Stimulated activated CD8-positive, alpha-beta memory T cell treated with anti-CD3 and anti-CD28 coated beads, Interleukin-7, amount 100 ng/mL, for 24 hours (primary cell): ENCODE results near the gene SULT1C4.
"Not testable (repeated sequence)": the region's sequence is repeated elsewhere in the genome, so short reads cannot be mapped to it uniquely, and the experiment has no call there.

ENCODE experiments used
- DNase-seq: peaks from one replicate; pipeline ENCODE4 v3.0.0-alpha.2; 2020; ENCODE audit warnings: low read depth

SULT1C4 gene

DNA sequence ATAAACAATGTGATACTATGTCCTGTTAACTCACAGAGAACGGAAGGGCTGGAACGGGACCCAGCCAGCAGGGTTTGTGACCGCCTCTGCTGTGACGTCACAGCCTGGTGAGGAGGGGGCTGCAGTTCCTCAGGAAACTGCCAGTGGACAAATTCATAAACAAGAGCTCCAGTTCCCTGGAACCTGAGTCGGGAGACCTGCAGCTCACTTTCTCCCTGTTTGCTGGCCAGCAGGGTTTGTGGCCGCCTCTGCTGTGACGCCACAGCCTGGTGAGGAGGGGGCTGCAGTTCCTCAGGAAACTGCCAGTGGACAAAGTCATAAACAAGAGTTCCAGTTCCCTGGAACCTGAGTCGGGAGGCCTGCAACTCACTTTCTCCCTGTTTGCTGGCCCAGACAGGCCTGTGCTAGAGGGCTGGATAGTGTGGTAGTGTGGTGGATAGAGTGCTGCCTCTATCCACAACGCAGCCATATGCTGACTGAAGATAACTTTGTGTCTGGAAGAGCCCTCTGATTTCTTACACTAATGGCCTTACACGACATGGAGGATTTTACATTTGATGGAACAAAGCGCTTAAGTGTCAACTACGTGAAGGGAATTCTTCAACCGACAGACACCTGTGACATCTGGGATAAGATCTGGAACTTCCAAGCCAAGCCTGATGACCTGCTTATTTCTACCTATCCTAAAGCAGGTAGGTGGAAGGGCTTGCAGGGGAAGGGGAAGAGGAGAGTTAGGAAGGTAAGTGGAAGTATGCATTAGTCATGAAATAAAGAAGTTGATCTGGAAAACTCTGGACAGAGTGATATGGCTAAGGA, at the start of gene SULT1C4:
SULT1C4 (plus strand) TSS at position 140 of the 816 bp plus-strand sequence; CDS start at position 524, 384 bp downstream.
- no peak for DNase-seq

DNA sequence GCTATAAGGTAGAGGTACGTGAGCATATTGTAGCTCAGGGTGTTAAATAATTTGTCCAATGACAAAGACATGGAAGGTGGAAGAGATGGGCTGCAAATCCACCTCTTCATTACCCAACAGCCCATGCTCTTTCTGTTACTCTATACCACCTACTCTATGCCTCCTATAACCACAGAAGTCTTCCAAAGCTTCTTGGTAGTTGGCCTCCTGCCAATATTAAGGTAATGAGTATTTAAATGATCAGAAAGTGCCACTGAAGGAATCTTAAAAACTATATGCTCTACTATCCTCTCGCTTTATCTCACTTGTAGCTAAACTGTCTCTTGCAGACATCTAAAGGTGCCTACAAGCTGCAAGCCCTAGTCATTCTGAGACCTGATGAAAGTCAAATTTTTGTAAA, 48.0 kb upstream of the SULT1C4 start:
- no peak for DNase-seq

DNA sequence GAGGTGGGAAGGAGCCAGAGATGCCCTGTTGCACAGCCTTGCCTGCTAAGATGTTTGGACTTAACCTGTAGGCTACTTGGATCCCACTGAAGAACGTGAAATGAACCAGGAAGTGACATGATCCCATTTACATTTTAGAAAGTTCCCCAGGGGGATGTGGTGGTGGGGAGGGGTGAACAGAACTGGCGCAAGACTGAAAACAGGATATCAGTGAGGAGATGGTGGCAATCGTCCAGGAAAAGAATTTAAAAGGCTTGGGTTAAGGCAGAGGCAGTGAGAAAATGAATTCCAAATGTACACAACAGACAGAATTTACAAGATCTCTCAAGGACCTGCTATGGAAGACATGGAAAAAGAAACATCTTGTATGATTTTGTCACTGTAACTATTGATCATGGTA, 46.8 kb upstream of the SULT1C4 start:
- no peak for DNase-seq

DNA sequence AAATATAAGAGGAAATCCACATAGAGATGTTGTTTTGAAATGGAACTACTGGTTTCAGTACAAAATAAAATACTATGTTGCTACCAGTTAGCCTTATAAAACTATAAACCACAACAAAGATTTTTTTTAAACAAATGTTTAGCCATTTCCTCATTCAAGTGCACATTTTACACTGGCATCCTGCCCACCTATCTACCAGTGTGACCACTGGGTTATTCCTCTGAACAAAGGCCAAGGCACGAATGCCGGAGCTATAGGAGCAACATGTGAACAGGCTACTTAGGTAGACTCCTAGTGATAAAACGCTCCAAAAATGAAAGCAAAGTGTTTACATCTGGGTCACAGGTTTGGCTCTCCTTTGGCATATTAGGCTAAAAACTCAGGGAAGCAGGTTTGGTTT, 31.8 kb upstream of the SULT1C4 start:
- DNase-seq = no peak

DNA sequence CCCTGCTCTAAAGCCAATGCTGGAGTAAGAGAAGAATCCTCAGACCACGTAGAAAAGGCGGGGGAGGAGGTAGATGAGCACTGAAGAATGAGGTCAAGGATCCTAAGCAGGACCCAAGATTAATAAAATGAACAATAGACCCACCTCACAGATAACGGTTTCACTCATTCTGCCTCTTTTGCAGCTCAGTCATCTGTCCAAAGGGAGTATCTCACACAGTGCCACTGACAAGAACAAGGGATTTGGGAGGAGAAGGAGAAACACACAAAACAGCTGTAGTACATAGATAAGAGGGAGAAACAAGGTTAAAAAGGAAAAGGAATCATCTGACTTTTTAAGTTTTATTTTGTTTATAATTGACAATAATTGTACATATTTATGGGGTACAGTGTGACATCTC, 30.9 kb upstream of the SULT1C4 start:
- DNase-seq = no peak

DNA sequence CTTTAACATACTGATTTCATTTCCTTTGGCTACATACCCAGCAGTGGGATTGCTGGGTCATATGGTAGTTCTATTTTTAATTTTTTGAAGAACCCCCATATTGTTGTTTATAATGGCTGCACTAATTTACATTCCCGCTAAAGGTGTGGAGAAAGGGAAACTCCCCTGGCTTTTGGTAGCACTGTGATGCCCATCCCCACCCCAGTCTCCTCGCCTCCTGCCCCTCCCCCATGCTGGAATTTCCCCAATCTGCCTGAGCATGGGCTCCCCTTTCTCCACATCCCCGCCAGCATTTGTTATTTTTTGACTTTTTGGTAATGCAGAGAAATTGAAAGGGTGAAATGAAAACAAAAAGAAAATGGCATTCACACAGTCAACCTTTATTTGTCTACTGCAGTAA, 30.0 kb upstream of the SULT1C4 start:
- no peak for DNase-seq

- DNase-seq = no peak
Measured at GRCh38 chr2:108348816-108349570, 28.8 kb upstream of the SULT1C4 start.

DNA sequence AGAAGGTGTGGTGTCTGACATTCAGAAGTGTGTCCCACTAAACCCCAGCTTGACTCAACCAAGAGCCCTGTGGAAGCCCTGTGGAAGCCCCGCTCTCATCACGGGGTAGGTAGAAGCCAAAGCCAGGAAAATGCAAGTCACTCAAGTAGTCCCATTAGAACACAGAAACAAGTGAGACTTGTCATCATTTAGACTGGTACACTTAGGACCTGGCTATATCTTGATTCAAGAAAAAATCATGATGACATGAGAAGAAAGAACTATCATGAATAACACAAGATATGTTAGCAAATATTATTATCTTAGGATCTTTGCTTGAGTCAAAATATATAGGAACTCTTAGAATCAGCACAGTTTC, 28.2 kb upstream of the SULT1C4 start:
- no peak for DNase-seq

- DNase-seq = no peak
Measured at GRCh38 chr2:108351889-108352288, 25.9 kb upstream of the SULT1C4 start.

- DNase-seq = no peak
Measured at GRCh38 chr2:108354136-108354535, 23.6 kb upstream of the SULT1C4 start.

GRCh38 chr2:108355906-108356734, 21.6 kb upstream of the SULT1C4 start:
- no peak for DNase-seq

GRCh38 chr2:108359336-108359735, 18.4 kb upstream of the SULT1C4 start:
- DNase-seq = not testable (repeated sequence)

DNA sequence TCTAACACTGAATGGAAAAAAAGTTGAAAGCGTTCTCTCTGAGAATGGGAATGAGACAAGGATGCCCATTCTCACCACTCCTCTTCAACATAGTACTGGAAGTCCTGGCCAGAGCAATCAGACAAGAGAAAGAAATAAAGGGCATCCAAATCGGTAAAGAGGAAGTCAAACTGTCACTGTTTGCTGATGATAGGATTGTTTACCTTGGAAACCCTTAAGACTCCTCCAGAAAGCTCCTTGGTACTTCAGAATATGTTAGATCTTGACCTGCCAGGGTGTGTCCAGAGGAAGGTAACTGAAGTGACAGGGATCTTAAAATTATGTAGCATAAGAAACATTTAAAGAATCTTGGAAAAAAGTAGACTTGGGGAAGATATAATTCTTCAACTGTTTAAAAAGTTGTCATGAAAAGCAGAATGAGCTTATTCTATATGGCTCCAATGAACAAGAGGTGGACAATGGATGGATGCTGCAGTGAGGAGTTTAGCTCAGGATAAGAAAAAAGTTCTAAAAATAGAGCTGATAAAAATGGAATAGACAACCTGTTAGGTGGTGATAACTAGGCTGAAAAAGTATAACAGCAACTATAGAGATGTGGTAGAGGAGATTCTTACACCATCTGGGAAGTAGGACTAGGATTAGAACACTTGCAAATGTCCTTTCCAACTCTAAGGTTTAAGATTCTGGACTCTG, 16.8 kb upstream of the SULT1C4 start:
- no peak for DNase-seq

DNA sequence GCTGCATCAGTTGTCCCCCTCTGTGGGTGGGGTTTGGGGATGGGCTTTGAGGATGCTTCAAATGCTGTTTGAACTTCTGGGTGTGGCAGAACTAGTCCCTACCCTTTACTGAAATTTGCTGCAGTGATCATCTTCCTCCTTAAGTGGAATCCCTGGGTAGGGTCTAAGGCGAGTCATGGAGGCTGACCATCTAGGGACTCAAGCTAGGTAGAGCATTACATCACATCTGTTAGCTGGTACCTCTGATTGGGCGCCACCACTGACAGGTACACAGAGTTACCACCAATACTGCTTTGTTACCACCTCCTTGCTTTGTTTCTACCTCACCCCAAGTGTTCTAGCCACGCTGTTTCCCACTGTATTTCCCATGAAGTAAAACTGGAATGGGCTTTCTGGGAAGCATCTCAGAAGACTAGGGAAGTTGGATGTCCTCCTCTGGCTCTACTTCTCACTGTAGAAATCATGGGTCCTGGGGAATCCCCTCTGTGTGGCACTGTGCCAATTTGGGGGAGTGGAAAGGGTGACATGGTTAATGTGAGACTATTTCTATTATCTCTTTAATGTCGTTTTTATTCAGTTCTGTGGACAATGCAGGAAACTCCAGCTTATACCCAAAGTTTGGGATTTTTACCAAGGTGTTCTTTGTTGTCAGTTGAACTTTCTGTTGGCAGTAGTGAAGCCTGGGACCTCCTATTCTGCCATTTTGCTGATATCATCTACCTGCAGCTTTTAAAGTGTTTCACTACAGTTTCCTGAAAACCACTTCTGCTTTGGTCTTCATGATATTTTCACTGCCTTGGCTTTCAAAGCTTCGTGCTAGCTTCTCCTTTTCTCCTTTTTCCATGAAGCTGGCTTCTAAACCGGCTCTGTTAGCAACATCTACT, 14.5 kb upstream of the SULT1C4 start:
- no peak for DNase-seq

DNA sequence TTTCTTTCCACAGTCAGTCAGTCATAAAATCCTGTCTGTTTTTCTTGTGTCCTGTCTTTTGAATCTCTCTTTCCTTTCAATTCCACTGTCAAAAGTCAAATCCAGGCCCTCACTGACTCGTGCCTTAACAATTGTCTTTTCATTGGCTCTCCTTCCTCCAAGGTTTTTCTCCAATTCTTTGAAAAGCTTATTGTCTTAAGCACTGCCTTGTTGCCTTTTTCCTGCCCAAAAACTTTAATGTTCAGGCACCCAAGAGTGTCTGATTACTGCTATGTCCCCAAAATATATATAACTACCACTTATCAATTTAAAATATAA, 13.9 kb upstream of the SULT1C4 start:
- DNase-seq = no peak

DNA sequence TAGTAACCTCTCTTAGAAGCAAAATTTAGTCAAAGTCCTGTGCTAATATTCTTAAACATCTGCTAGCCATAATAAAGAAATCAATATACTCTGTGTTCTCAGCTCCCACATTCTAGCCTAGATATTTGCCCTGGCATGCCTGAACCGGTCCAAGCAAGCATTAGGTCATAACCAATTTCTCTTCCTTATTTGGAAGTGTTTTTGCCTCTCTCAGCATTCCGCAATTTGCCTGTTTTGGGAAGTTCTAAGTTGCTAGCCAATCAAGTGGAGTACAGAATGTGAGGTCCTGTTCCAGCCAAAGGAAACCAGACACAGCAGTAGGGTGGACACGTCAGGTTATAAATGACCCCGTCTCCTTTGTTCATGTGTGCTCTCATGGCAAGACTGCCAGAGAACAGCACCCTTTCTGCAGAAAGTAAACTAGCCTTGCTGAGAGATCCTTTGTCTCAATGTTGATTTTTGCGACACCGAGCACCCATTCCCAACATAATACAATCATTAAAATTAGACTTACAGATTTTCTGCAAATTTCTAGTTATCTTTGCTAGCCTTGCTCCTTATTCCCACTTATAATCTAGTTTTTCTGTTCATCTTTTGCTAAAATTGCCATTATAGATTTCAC, 13.0 kb upstream of the SULT1C4 start:
- no peak for DNase-seq

DNA sequence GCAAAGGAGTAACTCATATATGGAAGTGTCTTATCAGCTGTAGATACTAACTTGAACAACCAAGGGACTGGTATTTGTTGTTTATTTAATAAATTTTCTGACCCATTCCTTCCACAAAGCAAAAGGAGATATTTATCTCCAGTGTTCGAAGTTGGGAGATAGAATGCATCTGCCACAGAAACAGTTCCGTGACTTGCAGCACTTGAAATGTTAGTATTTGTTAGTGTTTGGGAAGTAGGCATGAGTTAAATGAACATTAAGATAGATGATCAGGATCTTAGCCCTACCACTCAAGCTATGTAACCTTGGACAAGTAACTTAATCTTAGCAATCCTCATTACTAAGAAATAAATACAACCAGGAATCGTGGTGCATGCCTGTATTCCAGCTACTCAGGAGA, 12.1 kb upstream of the SULT1C4 start:
- no peak for DNase-seq

GRCh38 chr2:108367014-108367413, 10.7 kb upstream of the SULT1C4 start:
- DNase-seq = no peak

DNA sequence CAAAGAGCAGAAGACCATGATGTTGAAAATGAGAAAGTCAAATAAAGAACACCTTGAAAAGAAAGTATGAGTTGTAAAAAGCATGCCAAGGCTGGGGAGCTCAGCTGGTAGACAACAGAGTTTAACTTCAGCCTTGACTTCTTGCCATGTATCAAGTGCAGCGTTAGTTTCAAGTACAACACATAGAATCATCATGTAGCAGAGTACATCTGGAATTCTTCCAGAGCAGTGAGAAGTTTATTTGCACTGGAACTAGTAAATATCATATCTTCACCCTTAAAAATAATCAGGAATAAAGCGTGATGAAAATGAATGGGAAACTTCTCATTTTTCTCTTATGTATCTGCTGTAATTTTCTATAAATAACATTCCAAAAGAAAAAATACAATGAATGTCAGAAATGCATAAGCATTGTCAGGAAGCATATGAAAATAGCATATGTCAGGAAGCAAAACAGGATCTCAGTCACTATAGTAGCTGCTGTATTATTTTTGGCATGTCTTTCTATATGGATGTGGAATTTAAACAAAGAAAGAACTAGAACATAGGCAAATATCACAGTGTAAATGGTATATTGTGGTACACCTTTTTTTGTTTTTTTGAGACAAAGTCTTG, 10.1 kb upstream of the SULT1C4 start:
- no peak for DNase-seq

DNA sequence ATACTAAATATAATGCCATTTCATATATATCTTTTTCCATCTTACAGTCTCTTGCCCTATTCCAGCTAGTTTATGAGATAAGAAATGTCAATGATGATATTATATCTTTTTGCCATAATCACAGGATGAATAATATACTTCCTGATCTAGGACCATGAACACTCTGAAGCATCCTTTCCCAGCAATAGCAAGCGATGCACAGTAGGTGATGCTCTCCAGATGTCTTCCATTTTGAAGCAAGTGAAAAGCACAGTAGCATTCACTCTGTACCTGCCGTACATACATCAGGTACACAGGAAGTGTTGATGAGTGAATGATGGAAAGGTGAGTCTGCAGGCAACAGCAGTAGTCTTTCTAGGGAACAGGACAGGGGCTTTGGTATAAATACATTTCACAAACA, 8.6 kb upstream of the SULT1C4 start:
- DNase-seq = no peak
